K562 (cell line): ENCODE measurements around the gene SPTA1.

Source experiments
- KHSRP ChIP-seq: fragments of 450-650 bp; IDR thresholded peaks from 2 replicates; pipeline ENCODE4 v1.6.1; 2017
- TOE1 ChIP-seq, 2 experiments: fragments of 450-650 bp in 1 of 2; sonication (generic) in 1 of 2; formaldehyde crosslinking in 1 of 2; IDR thresholded peaks; 2 replicates each; pipeline versions ENCODE4 v1.7.1 to v1.8.0; 2016 to 2022; ENCODE audit warnings: borderline replicate concordance in 2 of 2, mild to moderate bottlenecking in 2 of 2, antibody characterized with exemption in 1 of 2, inconsistent platforms in 1 of 2, low read depth in 1 of 2, missing genetic modification reagents in 1 of 2, moderate library complexity in 1 of 2
- ZNF561 ChIP-seq: fragments of 450-650 bp; formaldehyde crosslinking; conservative IDR thresholded peaks from 2 replicates; pipeline ENCODE4 v1.4.0; 2020; ENCODE audit warnings: mild to moderate bottlenecking, moderate library complexity

DNA sequence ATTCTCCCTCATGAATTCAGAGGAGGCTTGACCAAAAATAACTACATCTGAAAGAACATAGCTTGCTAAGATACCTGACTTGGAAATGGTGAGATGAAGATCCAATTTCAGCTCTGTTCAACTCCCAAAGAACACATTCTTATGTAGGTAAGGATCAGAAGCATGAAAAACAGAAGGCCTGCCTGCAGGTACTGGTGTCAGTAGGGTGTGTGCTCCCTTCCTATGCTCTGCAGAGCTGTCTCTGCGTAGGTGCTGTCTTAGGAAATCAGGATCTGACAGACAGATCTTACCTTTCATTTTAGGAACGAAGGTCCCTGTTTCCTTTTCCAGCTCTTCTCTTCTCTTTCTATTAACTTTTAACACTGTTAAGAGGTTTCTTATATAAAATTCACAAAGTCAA is 19.6 kb upstream of the SPTA1 start:
- TF ChIP-seq TOE1 (IDR thresholded peaks at IDR 0.05; ENCODE audit: borderline replicate concordance) = no peak
- no peak for TF ChIP-seq TOE1 (CRISPR knock-in tag; IDR thresholded peaks at IDR 0.05; ENCODE audit: borderline replicate concordance, low read depth)
- no peak for TF ChIP-seq ZNF561 (CRISPR knock-in tag)
- no peak for TF ChIP-seq KHSRP
